HG02970 (cell line): ENCODE data around the gene RELT.

ENCODE experiments used
- ATAC-seq: cut with Tn5 transposase; IDR thresholded peaks from one replicate; pipeline ENCODE4 v1.9.1; 2021; ENCODE audit warnings: mild to moderate bottlenecking, moderate library complexity, moderate number of reproducible peaks; ENCODE audit not compliant: unreplicated experiment, low FRiP score

The RELT gene

DNA sequence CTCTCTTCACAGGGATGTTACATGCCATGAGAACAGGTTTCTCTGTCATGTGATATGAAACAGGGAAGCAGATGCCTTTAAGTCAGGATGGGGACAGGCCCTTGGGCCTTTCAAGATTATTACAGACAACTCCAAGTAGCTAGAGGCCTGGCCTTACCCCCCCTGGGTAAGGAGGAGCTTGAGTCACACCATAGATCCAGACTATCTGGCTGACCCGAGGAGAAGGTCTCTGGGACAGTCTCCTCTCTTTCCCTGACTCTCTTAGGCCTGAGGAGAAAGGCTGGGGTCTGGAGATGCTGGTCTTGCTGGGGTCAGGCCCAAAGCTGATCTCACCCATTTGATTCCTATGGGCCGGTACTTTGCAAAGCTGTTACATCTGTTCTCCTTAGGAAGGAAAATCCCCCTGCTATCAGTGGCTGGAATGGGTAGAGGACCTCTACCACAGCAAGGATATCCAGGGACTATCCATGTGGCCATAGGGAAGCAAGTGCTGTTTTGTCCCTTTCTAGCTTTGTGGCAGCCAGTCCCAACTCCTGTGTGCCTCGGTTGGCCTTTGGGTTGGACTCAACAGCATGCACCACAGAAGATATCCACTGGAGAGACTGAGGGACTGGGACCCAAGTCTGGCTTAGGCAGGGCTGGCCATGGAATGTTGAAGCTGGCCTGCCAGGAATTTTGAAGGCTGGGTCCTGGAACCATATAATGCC lies 25.2 kb downstream of the RELT start:
- no peak for ATAC-seq

GRCh38 chr11:73401924-73402833 lies 26.0 kb downstream of the RELT start:
- no peak for ATAC-seq

DNA sequence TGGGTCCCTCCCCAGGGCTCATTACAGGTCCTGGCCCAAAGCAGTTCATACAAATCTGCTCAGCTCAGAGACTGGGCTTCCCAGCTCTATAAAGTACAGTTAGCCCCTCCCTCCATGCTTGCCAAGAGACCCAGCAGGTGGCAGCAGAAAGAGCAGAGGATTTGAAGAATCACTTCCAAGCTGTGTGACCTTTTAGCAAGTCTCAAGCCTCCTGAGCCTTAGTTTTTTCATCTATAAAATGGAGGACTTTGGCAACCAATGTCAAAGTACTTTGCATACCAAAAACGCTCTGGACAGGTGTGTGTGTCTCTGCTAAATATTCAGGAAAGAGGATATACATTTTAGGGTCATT lies 26.6 kb downstream of the RELT start:
- no peak for ATAC-seq

DNA sequence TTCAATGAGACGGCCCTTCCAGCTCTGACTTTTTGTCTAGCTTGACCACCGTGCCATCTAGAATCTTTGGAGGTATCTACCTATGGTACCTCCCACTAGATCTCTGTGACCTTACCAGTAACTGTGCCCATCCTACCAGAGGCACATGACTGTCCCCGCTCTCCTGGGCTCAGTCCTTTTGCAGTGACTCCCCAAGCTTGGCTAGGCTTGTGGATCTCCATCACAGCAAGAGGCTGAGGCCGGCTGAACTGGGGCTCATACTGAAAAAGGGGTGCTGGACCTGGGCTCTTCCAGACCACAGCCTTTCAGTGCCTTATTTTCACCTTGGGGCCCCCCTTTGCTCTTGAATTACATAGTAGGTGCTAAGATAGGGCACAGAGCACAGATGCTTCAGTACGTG lies 27.3 kb downstream of the RELT start:
- no peak for ATAC-seq

DNA sequence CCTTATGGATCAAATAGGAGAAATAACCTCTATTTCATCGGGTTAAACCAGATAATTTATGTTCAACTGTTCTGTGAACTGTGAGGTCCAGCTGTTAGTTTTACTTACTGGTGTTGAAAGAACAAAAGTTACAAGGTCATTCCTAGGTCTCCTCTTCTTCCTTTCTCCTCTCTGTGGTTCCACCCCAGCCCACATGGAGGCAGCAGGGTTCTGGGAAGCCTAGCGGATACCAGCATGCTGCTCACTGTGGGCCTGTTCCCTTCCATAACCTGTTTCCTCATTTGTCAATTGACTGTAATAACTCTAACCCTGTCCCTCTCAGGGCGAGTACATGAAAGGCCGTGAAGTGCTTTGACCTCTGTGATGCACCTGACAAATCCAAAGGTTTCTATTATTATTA lies 27.8 kb downstream of the RELT start:
- no peak for ATAC-seq

GRCh38 chr11:73404506-73405145 lies 28.4 kb downstream of the RELT start:
- ATAC-seq: no peak

DNA sequence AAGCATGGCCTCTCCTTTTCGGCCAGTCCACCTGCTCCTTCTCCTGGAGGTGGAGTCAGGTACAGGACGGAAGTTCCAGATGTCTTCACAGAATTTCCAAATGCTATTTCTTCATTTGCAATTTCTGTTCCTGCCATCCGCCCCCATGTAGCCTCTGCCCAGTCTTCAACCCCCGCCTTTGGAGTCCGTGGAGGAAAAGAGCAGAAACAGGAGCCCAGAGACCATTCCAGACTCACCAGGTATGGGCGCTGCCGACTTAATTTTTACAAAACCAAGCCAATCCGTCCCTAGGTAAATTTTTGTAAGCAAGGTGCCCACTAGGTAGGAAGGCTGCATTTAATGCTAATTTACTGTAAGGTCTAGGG lies 28.9 kb downstream of the RELT start:
- no peak for ATAC-seq

- no peak for ATAC-seq
Measured at GRCh38 chr11:73406131-73406530, 29.9 kb downstream of the RELT start.

- no peak for ATAC-seq
Measured at GRCh38 chr11:73406619-73407018, 30.4 kb downstream of the RELT start.

- ATAC-seq: no peak
Measured at GRCh38 chr11:73409431-73409830, 33.2 kb downstream of the RELT start.

GRCh38 chr11:73410627-73411026 lies 34.4 kb downstream of the RELT start:
- ATAC-seq: no peak

GRCh38 chr11:73411031-73411430 lies 34.8 kb downstream of the RELT start:
- no peak for ATAC-seq

- no peak for ATAC-seq
Measured at GRCh38 chr11:73412308-73412707, 36.1 kb downstream of the RELT start.

DNA sequence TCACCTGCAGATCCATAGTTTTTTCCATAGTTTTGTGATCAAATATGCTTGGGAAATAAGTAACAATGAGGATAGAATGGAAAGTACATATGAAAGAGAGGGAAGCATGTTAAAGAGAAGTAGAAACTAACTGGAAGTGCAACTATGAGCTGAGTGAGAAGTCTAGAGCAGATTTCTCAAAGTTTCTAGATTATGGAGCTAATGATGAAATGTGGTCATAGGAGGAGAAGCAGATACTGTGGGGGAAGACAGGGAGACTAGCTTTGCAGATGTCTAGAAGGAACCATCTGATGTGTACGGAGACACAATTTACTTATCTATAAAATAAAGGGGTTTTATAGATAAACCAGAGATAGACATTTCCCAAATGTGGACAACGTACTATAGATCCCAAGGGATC lies 37.1 kb downstream of the RELT start:
- ATAC-seq: no peak

- no peak for ATAC-seq
Measured at GRCh38 chr11:73414977-73415651, 38.9 kb downstream of the RELT start.

DNA sequence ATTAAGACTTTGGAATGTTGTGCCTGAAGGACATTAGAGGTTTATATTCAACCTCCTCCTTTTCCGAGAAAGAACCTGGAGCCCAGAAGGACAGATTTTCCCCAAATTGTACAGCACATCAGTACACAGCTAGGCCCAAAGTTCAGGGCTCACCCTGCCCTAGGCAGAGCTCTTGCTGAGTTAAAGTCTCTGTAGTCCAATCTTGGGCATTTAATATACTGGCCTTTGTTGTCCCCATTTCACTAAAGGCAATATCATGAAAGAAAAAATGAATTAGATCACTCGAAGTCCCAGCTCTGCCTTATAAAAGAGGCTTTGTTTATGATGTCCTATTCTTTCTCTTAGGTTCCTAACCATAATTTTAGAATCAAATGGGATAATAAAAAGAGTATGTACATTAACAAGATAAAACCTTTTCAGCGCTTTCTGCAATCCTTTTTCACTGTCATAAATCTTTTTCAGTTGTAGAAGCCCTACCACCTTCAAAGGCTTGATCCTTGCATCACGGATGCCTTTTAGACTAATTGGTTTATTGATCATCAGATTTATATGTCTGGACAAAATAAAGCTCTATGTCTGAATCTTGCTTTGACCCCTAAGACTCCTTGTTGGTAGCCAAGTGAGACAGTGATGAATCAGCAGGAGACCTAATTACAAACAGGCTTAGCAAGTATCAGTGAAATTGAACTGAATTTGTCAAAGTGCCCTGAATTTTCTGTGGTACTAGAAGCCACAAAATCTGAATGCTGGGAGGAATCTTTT lies 39.8 kb downstream of the RELT start:
- ATAC-seq: no peak

DNA sequence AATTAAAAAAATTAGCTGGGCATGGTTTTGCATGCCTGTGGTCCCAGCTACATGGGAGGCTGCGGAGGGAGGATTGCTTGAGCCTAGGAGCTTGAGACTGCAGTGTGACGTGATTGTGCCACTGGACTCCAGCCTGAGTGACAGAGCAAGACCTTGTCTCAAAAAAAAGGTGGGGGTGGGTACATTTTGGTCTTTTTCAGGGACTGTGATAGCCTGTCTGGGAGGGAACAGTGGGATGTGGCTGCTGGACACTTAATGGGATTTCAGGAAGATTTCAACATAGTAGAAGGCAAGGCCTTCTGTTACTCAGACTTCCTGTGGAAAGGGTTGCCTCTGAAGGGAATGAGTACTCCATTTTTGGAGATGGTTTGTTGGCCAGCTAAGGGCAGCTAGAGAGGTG lies 40.6 kb downstream of the RELT start:
- no peak for ATAC-seq

DNA sequence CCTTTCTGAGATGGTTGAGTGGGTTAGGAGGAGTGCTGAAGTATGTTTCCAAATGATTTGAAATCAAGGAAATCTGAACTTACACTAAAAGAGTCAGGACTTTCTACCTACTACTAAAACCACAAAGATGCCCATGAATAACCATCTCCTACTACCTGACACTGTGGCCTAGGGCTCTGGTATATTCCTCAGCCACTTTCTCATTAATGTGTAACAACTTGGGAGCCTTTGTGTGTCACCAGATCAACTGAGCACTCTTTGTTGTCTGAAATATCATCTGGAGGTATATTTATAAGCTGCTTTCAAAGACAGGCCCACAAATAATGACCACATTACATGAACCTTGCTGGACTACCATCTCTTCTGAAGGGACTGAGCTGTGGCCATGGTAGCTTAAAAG lies 43.9 kb downstream of the RELT start:
- no peak for ATAC-seq

GRCh38 chr11:73422886-73423285 lies 46.7 kb downstream of the RELT start:
- no peak for ATAC-seq

GRCh38 chr11:73423506-73423905 lies 47.3 kb downstream of the RELT start:
- no peak for ATAC-seq
